HG03095 (cell line): ENCODE data around the gene EIF3I.

Experiments
- ATAC-seq: cut with Tn5 transposase; IDR thresholded peaks from one replicate; pipeline ENCODE4 v1.9.1; 2021; ENCODE audit warnings: moderate library complexity; ENCODE audit not compliant: unreplicated experiment

Gene EIF3I

GRCh38 chr1:32263744-32264143 lies 41.5 kb downstream of the EIF3I start:
- no peak for ATAC-seq

- ATAC-seq: no peak
These were observed 43.6 kb downstream of the EIF3I start for GRCh38 chr1:32265846-32266245.

DNA sequence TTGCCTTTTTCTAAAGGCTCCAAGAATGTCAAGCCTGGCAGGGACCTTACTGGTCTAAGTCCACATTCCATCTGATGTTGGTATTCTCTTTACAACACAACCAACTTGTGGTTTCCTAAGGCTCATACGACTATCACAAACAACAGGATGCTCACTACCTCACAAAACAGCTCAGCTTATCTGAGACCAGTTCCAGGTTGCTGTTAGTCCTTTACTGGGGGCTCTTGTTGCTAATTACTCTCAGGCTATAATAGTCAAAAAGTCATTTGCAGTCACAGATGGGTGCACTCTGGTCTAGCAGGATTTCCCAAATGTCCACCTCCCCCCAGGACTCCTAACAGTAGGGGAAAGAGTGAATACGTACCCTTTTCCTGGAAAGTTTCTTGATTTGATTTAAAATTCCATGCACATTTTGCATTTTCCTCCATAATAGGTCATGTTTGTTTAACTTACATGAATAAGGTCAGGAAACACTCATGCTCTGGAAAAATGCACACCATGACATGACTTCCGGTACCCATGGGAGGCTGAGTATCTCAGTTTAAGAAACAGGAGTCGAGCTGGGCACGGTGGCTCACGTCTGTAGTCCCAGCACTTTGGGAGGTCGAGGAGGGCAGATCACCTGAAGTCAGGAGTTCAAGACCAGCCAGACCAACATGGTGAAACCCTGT lies 44.8 kb downstream of the EIF3I start:
- no peak for ATAC-seq

- no peak for ATAC-seq
These were observed 47.5 kb downstream of the EIF3I start for GRCh38 chr1:32269744-32270143.

GRCh38 chr1:32272557-32273390 lies 50.6 kb downstream of the EIF3I start:
- ATAC-seq: no peak

- no peak for ATAC-seq
These were observed 51.4 kb downstream of the EIF3I start for GRCh38 chr1:32273391-32274208.

DNA sequence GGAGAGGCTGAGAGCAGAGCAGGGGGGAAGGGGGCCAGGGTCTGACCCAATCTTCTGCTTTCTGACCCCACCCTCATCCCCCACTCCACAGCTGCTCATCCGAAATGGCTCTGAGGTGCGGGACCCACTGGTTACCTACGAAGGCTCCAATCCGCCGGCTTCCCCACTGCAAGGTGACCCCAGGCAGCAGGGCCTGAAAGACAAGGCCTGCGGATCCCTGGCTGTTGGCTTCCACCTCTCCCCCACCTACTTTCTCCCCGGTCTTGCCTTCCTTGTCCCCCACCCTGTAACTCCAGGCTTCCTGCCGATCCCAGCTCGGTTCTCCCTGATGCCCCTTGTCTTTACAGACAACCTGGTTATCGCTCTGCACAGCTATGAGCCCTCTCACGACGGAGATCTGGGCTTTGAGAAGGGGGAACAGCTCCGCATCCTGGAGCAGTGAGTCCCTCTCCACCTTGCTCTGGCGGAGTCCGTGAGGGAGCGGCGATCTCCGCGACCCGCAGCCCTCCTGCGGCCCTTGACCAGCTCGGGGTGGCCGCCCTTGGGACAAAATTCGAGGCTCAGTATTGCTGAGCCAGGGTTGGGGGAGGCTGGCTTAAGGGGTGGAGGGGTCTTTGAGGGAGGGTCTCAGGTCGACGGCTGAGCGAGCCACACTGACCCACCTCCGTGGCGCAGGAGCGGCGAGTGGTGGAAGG lies 52.6 kb downstream of the EIF3I start:
- ATAC-seq: no peak

- ATAC-seq: no peak
These were observed 53.2 kb downstream of the EIF3I start for GRCh38 chr1:32275424-32275823.

GRCh38 chr1:32276032-32276782 lies 54.0 kb downstream of the EIF3I start:
- no peak for ATAC-seq
